Right kidney (tissue), 1 donor: ENCODE results near the gene VARS2.
A peak's percentile ranks its signal among the peaks of the same experiment; 100 is the strongest.

Experiments used
- DNase-seq: peaks from one replicate; pipeline ENCODE4 v3.0.0-alpha.2; 2016

The VARS2 gene

DNA sequence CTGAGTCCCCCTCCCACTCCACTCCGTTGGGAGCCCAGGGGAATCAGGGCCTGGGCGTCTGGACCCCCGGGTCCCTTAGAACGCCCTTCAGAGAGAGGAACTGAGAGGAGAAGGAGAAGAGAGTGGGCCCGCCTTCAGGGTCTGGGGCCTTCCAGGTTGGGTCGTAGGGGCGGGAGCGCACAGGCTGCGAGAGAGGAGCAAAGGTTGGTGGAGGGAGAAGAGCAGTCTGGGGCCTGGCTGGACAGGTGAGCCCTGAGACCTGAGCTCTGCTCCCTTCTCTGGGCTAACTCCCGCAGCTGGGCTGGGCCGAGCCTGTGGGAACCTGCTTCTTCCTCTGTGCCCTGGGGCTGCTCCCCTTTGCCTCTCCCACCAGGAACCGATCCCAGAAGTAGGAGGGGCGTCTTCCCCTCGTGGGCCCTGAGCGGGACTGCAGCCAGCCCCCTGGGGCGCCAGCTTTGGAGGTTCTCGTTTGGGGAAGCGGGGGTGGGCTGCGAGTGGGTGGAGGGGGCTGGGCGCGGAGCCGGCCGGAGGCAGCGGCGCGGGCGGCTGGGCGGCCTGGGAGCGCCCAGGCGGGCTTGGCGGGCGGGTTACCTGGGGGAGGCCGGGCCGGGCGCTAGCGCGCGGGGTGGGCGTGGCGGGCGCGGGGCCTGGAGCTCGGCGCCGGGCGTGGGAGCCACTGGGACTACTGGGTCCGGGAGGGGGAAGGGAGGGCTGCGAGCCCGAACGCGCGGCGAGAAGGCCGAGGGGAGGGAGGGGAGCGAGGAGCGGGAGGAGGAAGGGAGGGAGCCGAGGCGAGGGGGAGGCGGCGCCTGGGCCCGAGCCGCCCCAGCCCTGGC is 30.1 kb upstream of the VARS2 start, which contains the start of gene DDR1:
DDR1 (plus strand) TSS at position 835 of the 836 bp plus-strand sequence. CDS start 4,211 bp downstream, outside the sequence.
- DNase-seq, result peak; percentile 77

GRCh38 chr6:30884521-30885480 is 29.2 kb upstream of the VARS2 start:
- DNase-seq, result peak; percentile 71

DNA sequence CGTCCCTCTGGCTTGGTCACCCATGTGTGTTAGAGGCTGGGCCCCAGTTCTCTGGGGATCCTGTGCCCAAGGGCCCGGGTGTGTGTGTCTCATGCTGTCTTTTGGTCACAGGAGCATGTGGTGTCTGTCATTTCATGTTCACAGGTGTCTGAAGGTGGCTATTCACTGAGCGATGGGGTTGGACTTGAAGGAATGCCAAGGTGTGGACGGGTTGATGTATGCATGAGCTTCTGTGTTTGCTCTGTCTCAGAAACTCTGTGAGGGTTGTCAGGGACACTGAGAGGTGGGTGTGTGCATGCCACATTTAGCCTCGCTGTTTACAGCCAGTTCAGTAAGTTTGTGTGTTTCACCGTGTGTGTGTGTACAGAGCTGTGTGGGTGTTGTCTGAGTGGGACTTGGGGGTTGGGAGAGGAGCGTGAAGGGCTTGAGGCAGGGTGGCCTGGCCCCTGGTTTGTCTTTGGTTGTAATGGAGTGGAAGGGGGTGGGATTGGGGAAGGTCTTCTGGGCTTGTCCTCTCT is 28.5 kb upstream of the VARS2 start:
- DNase-seq, result no peak

DNA sequence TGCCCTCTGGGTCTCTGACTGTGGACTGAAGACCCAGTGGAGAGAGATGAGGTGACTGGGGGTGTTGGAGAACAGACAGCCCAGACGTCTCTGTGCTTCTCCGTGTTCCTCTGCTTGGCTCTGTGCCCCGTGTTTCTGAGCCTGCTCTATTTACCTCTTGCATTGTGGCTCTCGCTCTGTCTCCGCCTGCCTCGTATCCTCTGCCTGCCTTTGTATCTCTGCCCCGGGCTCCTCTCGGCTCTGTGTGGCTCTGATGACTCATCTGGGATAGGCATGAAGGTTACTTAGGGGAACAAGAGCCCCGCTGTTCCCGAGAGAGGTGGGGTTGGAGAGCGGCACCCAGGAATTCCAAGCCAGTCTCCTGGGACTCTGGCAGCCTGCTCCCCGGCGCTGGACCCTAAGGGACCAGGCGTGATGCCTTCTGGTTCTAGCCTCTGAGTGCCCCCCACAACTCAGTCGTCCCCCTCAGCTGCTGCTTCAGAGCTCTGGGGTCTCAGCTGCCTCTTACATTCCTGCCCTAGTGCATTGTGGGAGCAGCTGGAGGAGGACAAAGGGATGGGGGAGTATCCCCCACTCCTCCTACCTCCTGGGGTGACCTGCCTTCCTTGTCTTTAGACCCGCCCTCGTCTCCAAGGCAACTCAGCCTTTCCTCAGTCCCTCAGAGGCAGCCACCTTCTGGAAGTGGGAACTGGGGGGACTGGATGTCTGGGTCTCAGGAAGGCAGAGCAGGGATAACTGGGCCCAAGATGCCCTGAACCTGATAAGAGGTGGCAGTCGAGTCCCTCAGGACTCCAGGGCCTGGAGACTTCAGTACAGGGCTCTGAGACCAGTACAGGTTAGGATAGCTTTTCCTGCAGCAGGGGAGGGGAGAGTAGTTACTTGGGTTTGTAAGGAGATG is 27.8 kb upstream of the VARS2 start:
- DNase-seq, result peak; percentile 60

GRCh38 chr6:30886897-30887255 is 27.2 kb upstream of the VARS2 start:
- DNase-seq, result no peak

GRCh38 chr6:30887901-30888815 is 25.9 kb upstream of the VARS2 start:
- no peak for DNase-seq

GRCh38 chr6:30888816-30889495 is 25.1 kb upstream of the VARS2 start:
- DNase-seq, result no peak

- no peak for DNase-seq
Observed at GRCh38 chr6:30889496-30889885, 24.5 kb upstream of the VARS2 start.

- DNase-seq, result no peak
Observed at GRCh38 chr6:30889921-30890645, 24.0 kb upstream of the VARS2 start.

GRCh38 chr6:30890646-30891449 is 23.2 kb upstream of the VARS2 start:
- no peak for DNase-seq

DNA sequence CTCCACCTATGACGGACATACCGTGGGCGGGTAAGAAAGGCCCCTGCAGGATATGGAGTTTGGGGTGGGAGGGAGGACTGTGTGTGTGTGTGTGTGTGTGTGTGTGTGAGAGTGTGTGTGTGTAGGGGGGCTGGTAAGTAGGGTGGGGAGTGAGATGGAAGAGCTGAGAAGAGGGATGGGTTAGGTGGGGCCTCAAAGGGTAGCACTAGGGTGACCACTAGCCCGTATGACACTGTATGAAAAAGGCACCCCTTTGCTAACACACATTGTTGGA is 22.7 kb upstream of the VARS2 start:
- DNase-seq, result no peak

- no peak for DNase-seq
Observed at GRCh38 chr6:30891816-30892538, 22.1 kb upstream of the VARS2 start.

- DNase-seq, result no peak
Observed at GRCh38 chr6:30893001-30893591, 20.9 kb upstream of the VARS2 start.

DNA sequence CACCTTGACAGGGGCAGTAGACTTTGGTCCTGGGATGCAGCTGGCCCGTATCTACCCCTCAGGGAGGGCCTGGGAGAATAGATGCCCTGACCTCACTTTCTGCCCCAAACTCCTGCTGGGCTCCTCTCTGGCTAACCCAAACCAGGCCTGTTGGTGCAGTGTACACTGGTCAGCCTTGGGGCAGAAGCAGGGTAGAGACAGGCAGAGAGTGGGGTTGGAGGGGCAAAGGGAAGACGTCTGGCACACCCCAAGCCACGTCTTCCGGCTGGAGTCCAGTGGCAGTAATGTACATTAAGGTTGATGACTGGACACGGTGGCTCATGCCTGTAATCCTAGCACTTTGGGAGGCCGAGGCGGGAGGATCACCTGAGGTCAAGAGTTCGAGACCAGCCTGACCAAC is 20.4 kb upstream of the VARS2 start:
- no peak for DNase-seq

- no peak for DNase-seq
Observed at GRCh38 chr6:30894381-30894780, 19.7 kb upstream of the VARS2 start.

GRCh38 chr6:30894935-30895334 is 19.1 kb upstream of the VARS2 start:
- no peak for DNase-seq

DNA sequence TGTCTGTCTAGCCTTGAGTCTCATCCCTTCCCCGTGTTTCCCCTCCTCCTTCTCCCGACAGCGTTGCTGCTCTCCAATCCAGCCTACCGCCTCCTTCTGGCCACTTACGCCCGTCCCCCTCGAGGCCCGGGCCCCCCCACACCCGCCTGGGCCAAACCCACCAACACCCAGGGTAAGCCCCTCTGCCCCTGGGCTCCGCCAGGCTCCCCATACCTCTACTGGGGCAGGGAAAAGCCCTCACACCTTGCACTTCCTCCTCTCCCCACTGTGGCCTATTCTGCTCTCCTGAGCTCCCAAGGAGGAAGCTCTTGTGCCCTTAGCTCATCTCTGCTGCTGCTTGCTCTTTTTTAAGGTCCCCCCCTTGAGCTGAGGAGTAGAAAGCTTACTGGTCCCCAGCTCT is 18.7 kb upstream of the VARS2 start:
- no peak for DNase-seq

DNA sequence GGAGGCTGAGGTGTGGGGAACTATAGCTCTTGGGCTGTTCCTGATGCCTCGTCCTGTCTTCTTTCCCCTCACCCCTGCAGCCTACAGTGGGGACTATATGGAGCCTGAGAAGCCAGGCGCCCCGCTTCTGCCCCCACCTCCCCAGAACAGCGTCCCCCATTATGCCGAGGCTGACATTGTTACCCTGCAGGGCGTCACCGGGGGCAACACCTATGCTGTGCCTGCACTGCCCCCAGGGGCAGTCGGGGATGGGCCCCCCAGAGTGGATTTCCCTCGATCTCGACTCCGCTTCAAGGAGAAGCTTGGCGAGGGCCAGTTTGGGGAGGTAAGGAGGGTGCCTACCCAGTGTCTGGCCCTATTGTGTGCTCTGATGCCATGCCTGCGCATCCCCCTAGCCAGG is 17.5 kb upstream of the VARS2 start:
- no peak for DNase-seq
